Activated naive CD8-positive, alpha-beta T cell treated with anti-CD3 and anti-CD28 coated beads for 36 hours (primary cell): Measurements from ENCODE around the gene RAB11B. TPM values are rescaled to one million over a fixed set of nuclear protein-coding genes. Genes with fewer than 3 reads are reported as not detected.
"Not testable (repeated sequence)": the region's sequence is repeated elsewhere in the genome, so short reads cannot be mapped to it uniquely, and the experiment has no call there.

Experiments
- DNase-seq: peaks from one replicate; pipeline ENCODE4 v3.0.0; 2021
- H3K27ac Mint-ChIP-seq: one replicate; pipeline ENCODE4 v1.8.0; 2022; ENCODE audit warnings: mild to moderate bottlenecking, moderate library complexity, mixed read lengths
- H3K27me3 Mint-ChIP-seq: one replicate; pipeline ENCODE4 v1.8.0; 2022; ENCODE audit warnings: mild to moderate bottlenecking, mixed read lengths
- H3K36me3 Mint-ChIP-seq: one replicate; pipeline ENCODE4 v1.8.0; 2021; ENCODE audit warnings: mild to moderate bottlenecking, mixed read lengths
- H3K4me1 Mint-ChIP-seq: one replicate; pipeline ENCODE4 v1.8.0; 2021; ENCODE audit warnings: mixed read lengths
- H3K4me3 Mint-ChIP-seq: one replicate; pipeline ENCODE4 v1.8.0; 2022; ENCODE audit warnings: mild to moderate bottlenecking, moderate library complexity, mixed read lengths
- H3K9me3 Mint-ChIP-seq: one replicate; pipeline ENCODE4 v1.8.0; 2022; ENCODE audit warnings: mixed read lengths
- total RNA-seq, 2 experiments: library from RNA; stranded (reverse); gene quantifications; one replicate each; pipeline ENCODE4 v1.2.3, GENCODE V29; 2021

The RAB11B gene
- total RNA-seq, 2 experiments from 2014 or later = 60.9 to 65.5 TPM

DNA sequence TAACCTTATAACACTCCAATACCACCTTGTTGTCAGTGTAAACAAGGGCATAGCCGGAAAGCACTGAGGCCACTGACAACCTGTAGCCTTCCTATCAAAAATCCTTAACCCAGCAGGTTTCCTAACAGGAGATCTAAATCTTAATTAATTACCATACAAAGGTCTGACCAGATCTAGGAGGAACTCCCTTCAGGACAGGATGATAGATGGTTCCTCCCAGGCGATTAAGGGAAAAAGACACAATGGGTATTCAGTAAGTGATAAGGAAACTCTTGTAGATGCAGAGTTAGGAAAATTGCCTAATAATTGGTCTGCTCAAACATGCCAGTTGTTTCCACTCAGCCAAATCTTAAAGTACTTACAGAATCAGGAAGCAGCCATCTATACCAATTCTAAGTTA lies 5.1 kb upstream of the RAB11B start:
- DNase-seq, H3K27ac Mint-ChIP-seq, H3K27me3 Mint-ChIP-seq, H3K4me3 Mint-ChIP-seq, H3K36me3 Mint-ChIP-seq, H3K9me3 Mint-ChIP-seq: not testable (repeated sequence)
- H3K4me1 Mint-ChIP-seq = peaks cover 11% of the 10 kb centered on the region

GRCh38 chr19:8385566-8385965 lies 4.6 kb upstream of the RAB11B start:
- H3K9me3 Mint-ChIP-seq, H3K27me3 Mint-ChIP-seq, H3K27ac Mint-ChIP-seq, H3K4me3 Mint-ChIP-seq, H3K36me3 Mint-ChIP-seq, DNase-seq: not testable (repeated sequence)
- H3K4me1 Mint-ChIP-seq = peaks cover 11% of the 10 kb centered on the region

DNA sequence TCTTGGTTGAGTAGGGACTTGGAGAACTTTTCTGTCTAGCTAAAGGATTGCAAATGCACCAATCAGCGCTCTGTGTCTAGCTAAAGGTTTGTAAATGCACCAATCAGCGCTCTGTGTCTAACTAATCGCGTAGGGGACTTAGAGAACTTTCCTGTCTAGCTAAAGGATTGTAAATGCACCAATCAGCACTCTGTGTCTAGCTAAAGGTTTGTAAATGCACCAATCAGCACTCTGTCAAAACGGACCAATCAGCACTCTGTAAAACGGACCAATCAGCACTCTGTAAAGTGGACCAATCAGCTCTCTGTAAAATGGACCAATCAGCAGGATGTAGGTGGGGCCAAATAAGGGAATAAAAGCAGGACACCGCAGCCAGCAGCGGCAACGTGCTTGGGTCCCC lies 3.7 kb upstream of the RAB11B start:
- H3K36me3 Mint-ChIP-seq, H3K9me3 Mint-ChIP-seq, DNase-seq, H3K27ac Mint-ChIP-seq, H3K4me3 Mint-ChIP-seq, H3K27me3 Mint-ChIP-seq: not testable (repeated sequence)
- peaks cover 17% of the 10 kb centered on the region for H3K4me1 Mint-ChIP-seq

DNA sequence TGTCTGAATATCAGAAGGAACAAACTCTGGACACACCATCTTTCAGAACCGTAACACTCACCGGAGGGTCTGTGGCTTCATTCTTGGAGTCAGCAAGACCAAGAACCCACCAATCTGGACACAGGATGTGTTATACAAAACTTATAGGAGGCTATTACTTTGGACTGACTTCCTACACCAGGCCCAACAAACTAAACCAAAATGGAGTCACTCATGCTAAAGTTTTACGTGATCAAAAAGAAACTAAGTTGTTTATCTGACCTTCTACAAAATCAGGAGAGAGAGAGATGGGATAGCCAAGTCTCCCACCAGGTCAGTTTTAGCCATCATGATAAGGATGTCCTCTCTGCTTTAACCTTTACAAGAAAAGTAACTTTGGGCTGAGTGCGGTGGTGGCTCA lies 3.2 kb upstream of the RAB11B start:
- Mint-ChIP-seq H3K4me1 (peaks cover 22% of the 10 kb centered on the region), H3K36me3 (peaks cover 9% of the 10 kb centered on the region), H3K4me3 (no peak overlapping the region), H3K27ac (no peak overlapping the region), H3K9me3 (no peaks in the 10 kb centered on the region), H3K27me3 (no peaks in the 10 kb centered on the region)
- DNase-seq = no peak

- Mint-ChIP-seq H3K36me3 (peaks cover 9% of the 10 kb centered on the region), H3K4me1 (peaks cover 28% of the 10 kb centered on the region), H3K9me3 (no peaks in the 10 kb centered on the region), H3K27me3 (no peaks in the 10 kb centered on the region), H3K27ac (no peak overlapping the region), H3K4me3 (peak overlapping the region; percentile 18)
- DNase-seq = no peak
Observed at GRCh38 chr19:8387688-8388611, 2.2 kb upstream of the RAB11B start.

DNA sequence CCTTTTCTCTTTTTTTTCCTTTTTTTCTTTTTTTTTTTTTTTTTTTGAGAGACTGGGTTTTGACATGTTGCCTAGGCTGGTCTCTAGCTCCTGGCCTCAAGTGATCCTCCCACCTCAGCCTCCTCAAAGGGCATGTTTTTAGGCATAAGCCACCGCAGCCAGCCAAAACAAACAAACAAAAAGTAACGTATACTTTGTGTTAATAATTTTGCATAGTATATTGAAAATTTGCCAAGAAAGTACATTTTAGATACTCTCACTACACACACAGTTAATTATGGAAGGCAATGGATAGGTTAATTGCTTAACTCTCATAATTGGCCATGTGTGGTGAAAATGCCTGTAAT lies 1.6 kb upstream of the RAB11B start:
- H3K27ac Mint-ChIP-seq = no peak overlapping the region
- no peaks in the 10 kb centered on the region for H3K9me3 Mint-ChIP-seq
- H3K4me1 Mint-ChIP-seq = peaks cover 30% of the 10 kb centered on the region
- no peak for DNase-seq
- H3K36me3 Mint-ChIP-seq = peaks cover 9% of the 10 kb centered on the region
- H3K27me3 Mint-ChIP-seq = no peaks in the 10 kb centered on the region
- peak overlapping the region; percentile 14 for H3K4me3 Mint-ChIP-seq

- Mint-ChIP-seq H3K27me3 (no peaks in the 10 kb centered on the region), H3K9me3 (no peaks in the 10 kb centered on the region), H3K4me1 (peaks cover 26% of the 10 kb centered on the region), H3K36me3 (peaks cover 9% of the 10 kb centered on the region), H3K4me3 (peak overlapping the region; percentile 73), H3K27ac (peak overlapping the region; percentile 75)
- DNase-seq = peak; percentile 91
Observed at GRCh38 chr19:8390617-8390981, 439 bp downstream of the RAB11B start.

- Mint-ChIP-seq H3K27ac (peak overlapping the region; percentile 82), H3K27me3 (no peaks in the 10 kb centered on the region), H3K36me3 (peaks cover 10% of the 10 kb centered on the region), H3K4me3 (peak overlapping the region; percentile 73), H3K4me1 (peaks cover 29% of the 10 kb centered on the region), H3K9me3 (no peaks in the 10 kb centered on the region)
- no peak for DNase-seq
Observed at GRCh38 chr19:8391198-8392016, 1.2 kb downstream of the RAB11B start.

DNA sequence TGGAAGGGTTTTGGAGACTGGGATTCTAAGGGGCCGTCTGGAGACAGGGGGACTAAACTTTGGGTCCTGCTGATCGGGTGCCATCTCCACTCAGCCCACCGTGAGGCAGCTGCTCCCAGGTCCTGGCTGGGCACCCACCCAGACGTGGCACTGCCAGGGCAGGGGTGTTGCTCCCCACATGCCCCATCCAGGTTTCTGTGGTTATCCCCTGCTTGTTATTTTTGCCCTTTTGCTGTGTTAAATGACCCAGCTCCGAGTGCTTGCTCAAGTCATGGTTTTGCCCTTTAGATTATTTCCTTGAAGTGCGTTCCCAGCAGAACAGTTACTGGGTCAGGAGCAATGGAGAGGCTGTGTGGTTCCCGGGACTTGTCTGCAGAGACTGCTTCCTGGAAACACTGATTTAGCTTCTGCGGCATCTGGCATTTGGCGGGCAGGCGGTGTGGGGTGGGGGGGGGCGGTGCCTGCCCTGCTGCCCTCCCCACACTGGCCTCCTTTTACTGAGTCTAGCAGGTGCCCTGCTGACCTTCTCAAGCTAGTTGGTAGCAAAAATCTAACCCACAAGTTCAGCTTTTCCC lies 1.9 kb downstream of the RAB11B start:
- H3K4me3 Mint-ChIP-seq = peak overlapping the region; percentile 68
- peak overlapping the region; percentile 82 for H3K27ac Mint-ChIP-seq
- no peak for DNase-seq
- peaks cover 4% of the 10 kb centered on the region for H3K36me3 Mint-ChIP-seq
- H3K9me3 Mint-ChIP-seq = no peaks in the 10 kb centered on the region
- H3K27me3 Mint-ChIP-seq = no peaks in the 10 kb centered on the region
- H3K4me1 Mint-ChIP-seq = peaks cover 30% of the 10 kb centered on the region

DNA sequence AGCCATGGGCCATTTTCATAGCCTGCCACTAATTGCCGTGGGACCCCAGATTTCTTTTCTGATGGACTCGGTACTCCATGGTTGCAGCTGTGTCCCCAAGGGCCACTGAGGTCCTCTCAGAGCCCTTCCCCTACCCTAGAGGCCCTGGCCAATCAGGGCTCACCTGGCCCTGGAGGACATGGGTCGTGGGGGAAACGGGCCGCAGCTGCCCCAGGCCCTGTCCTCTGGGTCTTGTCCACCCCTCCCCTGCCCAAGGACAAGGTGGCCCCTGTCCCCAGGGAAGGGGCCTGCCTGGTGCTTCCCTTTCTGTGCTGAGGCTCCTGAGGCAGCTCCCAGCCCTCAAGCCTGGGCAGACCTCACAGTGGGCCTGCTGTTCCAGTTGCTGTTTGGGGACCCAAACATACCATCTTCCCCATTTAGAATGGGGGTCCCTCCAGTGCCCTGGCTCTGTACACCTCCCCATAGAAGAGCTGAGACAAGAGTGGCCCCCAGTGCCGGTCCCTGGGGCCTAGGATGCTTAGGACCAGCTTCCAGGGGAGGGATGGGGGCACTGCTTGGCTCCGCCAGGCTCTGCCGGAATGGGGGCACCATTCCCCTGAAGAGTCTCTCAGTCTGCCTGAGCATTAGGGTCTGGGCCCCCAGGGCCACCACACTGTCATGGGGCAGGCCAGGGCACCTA lies 3.2 kb downstream of the RAB11B start:
- H3K27ac Mint-ChIP-seq = no peak overlapping the region

GRCh38 chr19:8393871-8394250 lies 3.7 kb downstream of the RAB11B start:
- Mint-ChIP-seq H3K27ac (no peak overlapping the region), H3K4me1 (peaks cover 34% of the 10 kb centered on the region), H3K36me3 (peaks cover 4% of the 10 kb centered on the region), H3K9me3 (no peaks in the 10 kb centered on the region), H3K4me3 (no peak overlapping the region), H3K27me3 (no peaks in the 10 kb centered on the region)
- DNase-seq = no peak

More for the DNA sequence above, 3.2 kb downstream of the RAB11B start:
- Mint-ChIP-seq H3K4me3 (no peak overlapping the region), H3K27me3 (no peaks in the 10 kb centered on the region), H3K36me3 (peaks cover 4% of the 10 kb centered on the region), H3K4me1 (peaks cover 34% of the 10 kb centered on the region), H3K9me3 (no peaks in the 10 kb centered on the region)
- DNase-seq = no peak

DNA sequence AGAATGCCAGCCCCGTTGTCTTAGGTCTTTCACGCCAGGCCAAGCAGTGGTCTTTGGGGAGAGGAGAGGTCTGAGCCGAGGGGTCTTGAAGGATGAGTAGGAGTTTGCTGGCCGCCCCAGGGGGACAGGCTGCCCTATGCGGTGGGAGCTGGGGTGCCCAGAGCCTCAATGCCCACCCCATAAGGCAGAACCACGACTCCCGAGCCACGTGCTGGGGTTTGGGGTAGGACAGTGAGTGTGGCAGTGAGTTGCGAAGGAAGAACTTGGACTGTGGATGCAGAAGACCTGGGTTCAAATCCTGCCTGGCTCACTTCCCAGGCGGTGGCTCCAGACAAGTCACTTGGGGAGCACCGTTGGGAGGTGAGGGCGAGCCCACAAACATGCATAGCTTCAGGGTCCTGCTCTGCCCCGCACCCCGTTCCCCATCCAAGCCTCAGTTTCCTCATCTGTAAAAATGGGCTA lies 5.5 kb downstream of the RAB11B start:
- H3K27ac Mint-ChIP-seq = no peak overlapping the region
- peaks cover 34% of the 10 kb centered on the region for H3K4me1 Mint-ChIP-seq

DNA sequence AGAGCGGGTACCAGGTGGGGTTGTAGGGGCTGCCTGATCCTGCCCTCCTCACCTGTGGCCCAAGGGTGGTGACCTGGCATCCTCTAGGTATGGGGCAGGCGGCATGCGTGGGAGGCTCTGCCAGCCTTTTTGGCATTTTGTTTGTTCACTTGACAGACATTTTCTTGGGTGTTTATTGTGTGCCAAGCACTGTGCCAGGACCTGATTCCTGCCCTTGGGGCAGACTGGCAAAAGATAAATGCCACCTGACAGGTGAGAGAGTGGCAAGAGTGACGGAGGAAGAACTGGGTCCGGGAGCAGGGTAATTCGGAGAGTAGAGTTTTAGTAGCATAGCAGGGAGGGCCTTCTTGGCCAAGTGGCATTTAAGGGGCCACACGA lies 6.0 kb downstream of the RAB11B start:
- Mint-ChIP-seq H3K4me1 (peaks cover 29% of the 10 kb centered on the region), H3K27ac (peak overlapping the region; percentile 57), H3K27me3 (no peaks in the 10 kb centered on the region), H3K9me3 (no peaks in the 10 kb centered on the region), H3K4me3 (no peak overlapping the region), H3K36me3 (peaks cover 7% of the 10 kb centered on the region)
- DNase-seq = no peak

More for the DNA sequence above, 5.5 kb downstream of the RAB11B start:
- H3K36me3 Mint-ChIP-seq = peaks cover 7% of the 10 kb centered on the region
- DNase-seq = no peak
- H3K4me3 Mint-ChIP-seq = no peak overlapping the region
- H3K9me3 Mint-ChIP-seq = no peaks in the 10 kb centered on the region
- no peaks in the 10 kb centered on the region for H3K27me3 Mint-ChIP-seq

- peaks cover 26% of the 10 kb centered on the region for H3K4me1 Mint-ChIP-seq
- H3K27ac Mint-ChIP-seq = peak overlapping the region; percentile 76
- no peaks in the 10 kb centered on the region for H3K9me3 Mint-ChIP-seq
- no peak overlapping the region for H3K4me3 Mint-ChIP-seq
- H3K36me3 Mint-ChIP-seq = peaks cover 7% of the 10 kb centered on the region
- H3K27me3 Mint-ChIP-seq = no peaks in the 10 kb centered on the region
- DNase-seq = peak; percentile 81
Observed at GRCh38 chr19:8396563-8397203, 6.5 kb downstream of the RAB11B start.
